Hematopoietic multipotent progenitor cell treated with erythropoietin and hydrocortisone succinate and interleukin-3 and kit ligand, for 8 days (in vitro differentiated cells): ENCODE results near the gene ADIRF.
"Not testable (repeated sequence)": the region's sequence is repeated elsewhere in the genome, so short reads cannot be mapped to it uniquely, and the experiment has no call there.

ENCODE experiments used
- DNase-seq: peaks from one replicate; pipeline ENCODE4 v3.0.0-alpha.2; 2015

The ADIRF gene

DNA sequence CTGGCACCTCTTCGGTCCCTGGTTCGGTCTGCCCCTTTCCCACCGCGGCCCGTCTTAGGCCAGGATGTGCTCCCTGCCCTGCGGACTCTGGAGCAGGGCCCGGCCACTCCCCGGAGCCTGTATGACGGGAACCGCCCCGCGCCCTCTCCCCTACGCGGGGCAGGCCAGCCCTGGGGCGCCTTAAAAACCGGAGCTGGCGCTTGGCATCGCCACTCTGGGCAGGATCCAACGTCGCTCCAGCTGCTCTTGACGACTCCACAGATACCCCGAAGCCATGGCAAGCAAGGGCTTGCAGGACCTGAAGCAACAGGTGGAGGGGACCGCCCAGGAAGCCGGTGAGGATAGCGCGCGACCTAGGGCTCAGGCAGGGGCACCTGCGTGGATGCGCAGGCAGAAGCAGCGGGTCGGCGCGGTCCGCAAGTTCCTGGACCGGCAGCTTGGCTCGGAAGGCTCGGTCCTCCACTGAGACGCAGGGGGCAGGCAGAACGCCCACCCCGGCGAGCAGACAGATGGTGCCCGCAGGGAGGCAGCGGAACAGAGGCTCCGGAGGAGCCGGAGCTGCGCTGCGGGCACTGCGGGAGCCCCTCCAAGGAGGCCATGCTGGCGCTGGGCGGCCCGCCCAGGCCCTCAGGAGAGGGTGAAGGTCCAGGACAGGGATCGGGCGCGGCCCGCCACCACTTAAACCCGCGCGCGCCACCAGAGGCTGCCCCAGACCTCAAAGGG is at the start of gene ADIRF:
Gene ADIRF, plus strand, starts transcription at position 212 of the 723 bp plus-strand sequence. Its CDS starts 63 bp downstream, at position 275.
- DNase-seq, result no peak

DNA sequence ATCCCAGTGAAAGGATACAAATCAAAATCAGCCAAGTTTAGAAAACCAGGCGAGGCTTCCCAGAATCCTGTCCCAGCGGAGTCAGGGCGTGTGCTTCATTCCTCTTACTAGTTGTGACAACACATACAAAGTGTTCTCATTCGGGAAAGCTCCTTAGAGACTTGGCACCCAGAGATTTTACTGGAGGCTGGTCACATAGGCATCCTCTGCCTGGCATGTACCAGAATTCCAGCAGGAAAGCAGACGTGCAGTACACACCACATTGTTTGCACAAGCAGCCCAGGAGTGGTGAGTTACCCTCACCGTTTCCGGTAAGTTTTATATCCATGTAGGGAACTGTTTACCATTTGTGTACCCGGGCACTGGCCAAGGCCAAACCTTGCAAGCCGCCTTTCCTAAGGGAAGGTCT is 45.7 kb upstream of the ADIRF start:
- DNase-seq, result no peak

DNA sequence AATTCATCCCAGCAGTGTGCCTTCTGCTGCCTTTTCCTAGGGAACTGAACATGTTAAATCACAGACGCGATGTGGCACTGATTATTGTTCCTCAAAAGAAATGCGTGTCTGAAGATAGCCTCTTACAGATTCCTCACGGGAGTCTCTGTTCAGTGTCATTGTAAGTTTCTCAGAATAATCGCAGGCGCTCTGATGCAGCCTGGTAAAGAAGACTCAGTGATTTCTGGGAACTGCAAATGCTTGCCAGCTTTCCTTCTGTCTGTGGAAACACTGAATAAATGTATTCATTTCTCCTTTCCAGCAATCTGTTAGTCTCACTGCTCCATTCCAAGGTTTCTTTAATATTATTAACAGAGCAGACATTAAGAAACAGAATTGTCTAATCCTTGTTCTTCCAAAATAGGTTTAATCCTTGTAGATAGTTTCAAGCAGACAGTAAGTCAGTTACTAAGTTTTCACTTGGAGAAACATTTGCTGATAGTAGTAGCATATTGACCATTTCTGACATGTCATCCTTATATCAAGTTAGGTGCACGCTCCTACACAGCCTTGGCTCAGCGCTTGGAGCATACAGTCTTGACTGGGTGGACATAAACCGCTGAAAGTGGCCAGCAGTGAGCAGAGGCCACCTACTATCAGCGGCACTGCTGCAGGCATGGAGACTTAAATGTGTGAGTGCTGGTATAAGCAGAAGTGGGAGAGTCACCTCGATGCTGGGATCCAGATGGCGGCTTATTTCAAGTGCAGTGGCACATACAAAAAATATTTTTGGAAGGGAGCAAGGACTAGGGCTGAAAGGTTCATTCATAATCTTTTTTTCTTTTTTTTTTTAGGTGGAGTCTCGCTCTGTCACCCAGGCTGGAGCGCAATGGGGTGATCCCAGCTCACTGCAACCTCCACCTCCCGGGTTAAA is 38.6 kb upstream of the ADIRF start:
- DNase-seq, result no peak

GRCh38 chr10:86931872-86932271 is 36.4 kb upstream of the ADIRF start:
- no peak for DNase-seq

GRCh38 chr10:86932674-86933073 is 35.6 kb upstream of the ADIRF start:
- DNase-seq, result no peak

DNA sequence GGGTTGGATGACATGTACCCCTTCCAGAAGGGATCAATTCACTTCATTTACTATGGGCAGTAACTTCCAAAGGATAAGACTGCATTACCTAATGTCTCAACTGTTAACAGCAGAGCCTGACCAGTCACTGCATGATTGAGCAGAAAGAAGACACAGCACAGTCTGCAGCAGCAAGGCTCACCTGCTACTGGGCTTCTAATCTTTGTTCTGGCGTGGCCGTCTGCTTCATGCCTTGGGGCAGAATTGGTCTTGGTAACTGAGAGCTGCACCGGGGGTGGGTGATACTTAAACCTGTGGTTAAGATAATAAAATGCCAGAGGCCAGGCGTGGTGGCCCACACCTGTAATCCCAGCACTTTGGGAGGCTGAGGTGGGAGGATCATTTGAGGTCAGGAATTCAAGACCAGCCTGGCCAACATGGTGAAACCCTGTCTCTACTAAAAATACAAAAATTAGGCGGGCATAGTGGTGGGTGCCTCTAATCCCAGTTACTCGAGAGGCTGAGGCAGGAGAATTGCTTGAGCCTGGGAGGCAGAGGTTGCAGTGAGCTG is 34.0 kb upstream of the ADIRF start:
- DNase-seq, result not testable (repeated sequence)

GRCh38 chr10:86936661-86937501 is 31.4 kb upstream of the ADIRF start:
- no peak for DNase-seq

DNA sequence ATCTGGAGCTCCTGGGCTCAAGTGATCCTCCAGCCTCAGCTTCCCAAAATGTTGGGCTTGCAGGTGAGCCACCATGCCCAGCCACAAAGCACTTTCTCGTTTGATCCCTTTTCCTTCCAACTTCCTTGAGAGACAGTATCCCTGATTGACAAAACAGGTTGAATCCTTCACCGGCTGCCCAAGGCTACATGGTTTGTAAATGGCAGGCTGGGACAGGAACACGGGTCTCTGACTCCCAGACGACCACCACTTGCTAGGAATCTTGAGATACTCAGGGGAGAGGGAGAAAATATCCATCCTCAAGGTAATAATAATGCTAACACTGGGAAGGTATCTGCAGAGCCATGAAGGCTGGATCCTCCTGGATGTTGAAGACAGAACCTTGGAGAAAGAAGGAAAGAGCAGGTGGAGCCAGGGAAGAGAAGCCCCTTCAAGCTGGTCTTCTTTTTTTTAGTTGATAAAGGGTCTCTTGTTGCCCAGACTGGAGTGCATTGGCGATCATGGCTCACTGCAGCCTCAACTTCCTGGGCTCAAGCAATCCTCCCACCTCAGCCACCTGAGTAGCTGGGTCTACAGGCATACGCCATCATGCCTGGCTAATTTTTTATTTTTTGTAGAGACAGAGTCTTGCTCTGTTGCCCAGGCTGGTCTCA is 30.7 kb upstream of the ADIRF start:
- DNase-seq, result no peak

DNA sequence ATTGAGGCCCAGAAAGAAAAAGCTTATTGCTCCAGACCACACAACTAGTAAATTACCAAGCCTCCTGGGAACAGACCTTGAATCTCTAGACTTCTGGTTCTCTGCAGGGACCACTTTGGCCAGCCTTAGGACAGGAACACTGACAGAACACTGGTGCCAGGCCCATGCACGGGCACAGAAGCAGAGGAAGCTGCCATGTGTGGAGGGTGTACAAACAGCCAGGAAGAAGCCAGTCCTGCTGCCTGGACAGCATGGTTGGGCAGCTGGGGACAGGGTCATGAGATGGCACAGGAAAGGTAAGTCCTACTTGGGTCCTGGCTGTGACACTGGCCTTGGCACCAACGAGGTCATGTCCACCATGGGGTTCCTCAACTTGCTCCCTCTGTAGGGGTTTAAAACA is 30.0 kb upstream of the ADIRF start:
- no peak for DNase-seq

DNA sequence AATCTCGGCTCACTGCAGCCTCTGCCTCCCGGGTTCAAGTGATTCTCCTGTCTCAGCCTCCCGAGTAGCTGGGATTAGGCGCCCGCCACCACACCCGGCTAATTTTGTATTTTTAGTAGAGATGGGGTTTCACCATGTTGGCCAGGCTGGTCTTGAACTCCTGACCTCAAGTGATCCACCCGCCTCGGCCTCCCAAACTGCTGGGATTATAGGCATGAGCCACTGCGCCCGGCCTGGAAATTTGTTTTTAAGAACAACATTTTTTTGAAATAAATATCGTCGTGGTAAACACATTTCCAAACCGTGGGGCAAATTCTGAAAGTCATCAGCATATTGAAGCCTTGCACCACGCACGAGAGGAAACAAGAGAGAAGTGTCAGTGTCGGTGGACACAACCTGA is 28.2 kb upstream of the ADIRF start:
- not testable (repeated sequence) for DNase-seq

DNA sequence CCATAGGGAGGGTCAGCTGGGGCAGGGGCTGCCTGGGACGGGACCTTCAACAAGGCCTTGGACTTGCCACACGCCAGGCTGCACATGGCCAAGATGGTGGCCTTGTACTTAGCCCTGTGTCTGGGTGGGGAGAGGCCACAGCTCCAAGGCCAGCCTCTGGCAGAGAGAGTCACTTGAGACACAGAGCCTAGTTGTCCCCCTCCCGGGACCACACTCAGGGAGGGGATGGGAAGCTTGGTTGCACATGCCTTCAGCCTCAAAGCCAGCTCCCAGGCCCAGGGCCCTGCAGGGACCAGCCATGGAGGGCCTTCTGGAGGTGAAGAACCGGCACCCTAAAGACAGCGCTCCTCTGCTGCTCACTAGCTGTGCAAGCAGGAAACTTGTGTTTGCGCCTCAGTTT is 27.6 kb upstream of the ADIRF start:
- DNase-seq, result no peak

DNA sequence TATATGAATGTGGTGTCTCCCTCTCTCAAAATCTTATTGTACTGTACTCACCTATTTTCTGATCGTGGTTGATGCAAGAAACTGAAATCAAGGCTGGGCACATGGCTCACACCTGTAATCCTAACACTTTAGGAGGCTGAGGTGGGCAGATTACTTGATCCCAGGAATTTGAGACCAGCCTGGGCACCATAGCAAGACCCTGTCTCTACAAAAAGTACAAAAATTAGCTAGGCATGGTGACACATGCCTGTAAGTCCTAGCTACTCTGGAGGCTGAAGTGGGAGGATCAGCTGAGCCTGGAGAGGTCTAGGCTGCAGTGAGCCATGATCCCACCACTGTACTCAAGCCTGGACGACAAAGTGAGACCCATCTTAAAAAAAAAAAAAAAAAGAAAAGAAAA is 26.9 kb upstream of the ADIRF start:
- no peak for DNase-seq

- DNase-seq, result no peak
These were observed 26.3 kb upstream of the ADIRF start for GRCh38 chr10:86941991-86942421.

DNA sequence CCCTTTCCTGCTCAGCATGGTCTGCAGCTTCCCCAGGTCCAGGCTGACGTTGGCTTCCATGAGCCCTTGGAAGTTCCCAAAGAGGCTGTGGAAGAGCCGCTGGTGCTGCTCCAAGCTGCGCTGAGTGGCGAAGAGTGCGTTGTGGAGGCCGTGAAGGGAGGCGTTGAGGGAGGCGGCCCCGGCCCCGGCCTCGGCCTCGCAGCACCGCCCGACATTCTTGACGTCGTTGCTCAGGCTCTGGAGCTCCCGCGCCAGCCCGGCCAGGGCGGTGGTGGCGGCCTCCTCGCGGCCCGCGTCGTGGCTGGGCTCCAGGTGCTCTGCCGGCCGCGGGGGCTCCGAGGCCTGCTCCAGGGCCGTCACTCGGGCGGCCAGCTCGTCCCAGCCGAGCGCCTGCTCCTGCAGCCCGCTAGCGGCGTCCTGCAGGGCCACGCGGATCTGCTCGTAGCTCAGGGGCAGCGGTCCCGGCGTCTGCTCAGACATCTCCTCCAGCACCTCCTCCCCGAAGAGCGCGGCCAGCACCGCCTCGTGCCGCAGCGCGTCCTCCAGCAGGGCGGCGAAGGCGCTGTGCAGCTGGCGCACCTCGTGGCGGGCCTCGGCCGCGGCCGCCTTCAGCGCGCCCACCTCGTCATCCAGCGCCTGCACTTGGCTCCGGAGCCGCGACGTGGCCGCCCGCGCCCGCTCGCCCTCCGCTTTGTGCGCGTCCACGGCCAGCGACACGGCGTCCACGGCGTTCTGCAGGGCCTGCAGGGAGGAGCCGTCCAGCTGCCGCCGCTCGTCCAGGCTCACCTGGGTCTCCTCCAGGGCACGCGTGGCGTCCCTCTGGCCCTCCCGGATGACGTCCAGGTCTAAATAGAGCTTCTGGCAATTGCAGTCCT is 25.6 kb upstream of the ADIRF start:
- no peak for DNase-seq

DNA sequence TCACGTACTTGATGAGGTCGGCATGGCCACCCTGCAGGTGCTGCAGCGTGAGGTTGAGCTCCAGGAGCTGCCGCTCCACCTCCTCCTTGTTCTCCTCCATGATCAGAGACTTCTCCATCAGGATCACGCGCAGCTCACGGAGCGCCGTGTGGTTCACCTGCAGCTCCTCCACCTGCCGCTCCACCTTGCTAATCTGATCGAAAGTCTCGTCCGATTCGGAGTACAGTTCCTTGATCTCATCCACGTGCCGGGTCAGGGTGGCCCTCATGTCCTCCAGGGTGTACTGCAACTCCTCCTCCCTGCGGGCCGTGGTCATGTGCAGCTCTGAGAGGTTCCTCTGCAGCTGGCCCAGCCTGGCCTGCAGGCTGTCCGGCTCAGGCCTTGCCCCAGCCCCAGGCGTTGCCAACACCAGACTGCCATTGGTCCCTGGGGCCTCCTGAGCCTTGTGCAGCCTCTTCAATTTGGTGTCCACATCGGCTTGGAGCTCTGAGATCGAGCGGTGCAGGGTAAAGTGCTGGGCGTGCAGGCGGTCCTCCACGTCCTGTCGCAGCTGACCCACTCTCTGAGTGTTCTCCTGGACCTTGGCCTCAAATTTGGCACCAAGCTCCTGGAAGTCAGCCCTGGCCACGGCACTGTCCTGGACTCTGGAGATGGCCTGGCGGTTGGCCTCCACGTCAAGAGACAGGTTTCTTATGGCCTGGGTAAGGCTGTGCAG is 24.8 kb upstream of the ADIRF start:
- DNase-seq, result no peak

DNA sequence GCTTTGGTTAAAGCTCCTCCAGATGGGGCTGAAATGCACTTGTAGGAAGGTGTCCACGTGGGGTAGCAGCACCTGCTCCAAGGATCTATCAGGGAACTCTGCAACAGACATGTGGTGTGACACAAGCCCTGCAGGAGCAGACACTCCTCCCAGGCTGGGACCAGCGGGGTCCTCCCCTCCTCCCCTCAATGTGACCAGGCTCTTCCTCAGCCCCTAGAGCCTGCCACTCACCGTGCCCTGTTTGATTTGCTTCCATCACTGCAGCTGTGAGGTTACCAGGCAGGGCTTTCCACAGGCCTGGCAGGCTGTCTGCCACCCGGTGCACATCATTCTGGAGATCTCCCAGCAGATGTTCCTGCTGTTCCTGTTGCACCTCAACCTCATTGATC is 24.3 kb upstream of the ADIRF start:
- no peak for DNase-seq

DNA sequence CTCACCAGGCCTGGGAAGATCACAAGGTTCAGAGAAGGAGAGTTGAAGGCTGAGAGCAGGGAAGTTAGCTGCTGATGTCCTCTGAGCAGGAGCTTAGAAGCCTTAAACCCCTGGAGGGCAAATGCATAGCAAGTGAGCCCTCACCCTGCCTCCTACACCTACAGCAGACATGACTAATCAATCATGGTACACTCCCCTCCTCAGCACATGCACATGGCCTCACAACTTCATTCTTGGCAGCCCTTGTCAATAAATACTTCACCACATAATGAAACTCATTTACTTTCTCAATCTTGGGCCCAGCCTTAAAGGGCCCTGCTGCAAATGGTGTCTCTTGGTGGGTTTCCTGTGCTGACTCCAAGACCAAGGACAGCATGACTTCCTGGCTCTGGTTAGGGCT is 23.8 kb upstream of the ADIRF start:
- no peak for DNase-seq

DNA sequence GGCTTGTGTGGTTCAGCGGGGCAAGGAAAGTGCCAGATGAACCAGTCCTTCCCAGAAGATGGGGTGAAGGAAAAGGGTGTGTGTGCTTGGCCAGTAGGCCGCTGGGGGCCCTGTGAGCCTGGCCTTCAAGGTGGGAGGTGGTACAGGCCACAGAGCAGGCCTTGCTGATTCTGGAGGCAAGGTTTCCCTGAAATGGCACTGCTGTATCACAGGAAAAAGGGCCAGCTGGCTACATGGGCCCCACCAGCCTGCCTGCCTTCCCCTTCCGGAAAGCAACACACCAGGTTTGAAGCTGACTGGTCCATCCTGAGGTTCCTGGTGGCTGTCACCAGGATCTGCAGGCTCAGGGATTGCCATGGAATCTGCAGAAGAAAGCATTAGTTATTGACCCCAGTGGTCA is 23.4 kb upstream of the ADIRF start:
- DNase-seq, result no peak

DNA sequence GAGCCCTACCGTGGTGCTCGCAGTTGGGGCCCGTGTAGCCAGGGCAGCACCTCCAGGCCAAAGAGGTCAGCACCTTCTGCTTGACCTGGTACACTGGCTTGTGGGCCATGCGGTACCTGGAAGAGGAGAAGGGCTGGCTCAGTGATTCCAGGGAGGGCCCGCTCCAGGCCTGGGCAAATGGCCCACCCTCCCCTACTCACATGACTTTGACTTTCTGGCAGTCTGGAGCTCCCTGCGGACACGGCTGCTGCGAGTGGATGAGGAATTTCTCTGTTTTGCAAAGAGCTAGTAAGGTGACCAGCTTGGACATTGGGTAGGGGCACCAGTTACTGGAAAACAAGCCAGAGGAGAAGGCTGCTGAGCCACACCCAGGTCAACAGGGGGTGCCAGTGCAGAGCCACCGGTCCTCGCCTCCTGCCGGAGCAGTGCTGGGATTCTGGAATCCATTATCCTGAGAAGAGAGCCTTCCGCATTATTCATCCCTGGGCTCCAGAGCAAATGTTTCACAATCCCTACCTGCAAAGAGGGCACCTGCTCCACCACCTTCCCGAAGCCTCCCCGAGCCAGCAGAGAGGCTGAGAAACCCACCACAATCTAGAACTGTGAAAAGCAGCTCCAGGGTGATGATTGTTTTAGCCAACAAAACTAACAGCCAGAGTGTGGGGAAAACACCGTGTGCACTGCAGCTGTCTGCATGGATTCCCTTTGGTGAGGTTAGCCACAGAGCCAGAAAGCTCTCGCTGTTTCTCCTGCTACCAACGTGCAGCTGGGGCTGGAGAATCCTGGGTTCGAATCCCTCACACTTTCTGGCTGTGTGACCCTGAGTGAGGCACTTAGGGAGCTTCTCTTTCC is 22.7 kb upstream of the ADIRF start:
- DNase-seq, result no peak
